GM20000 (cell line): Measurements from ENCODE around the gene NLGN1.

Experiments
- DNase-seq: peaks from one replicate; pipeline ENCODE4 v3.0.0; 2012; ENCODE audit warnings: low spot score
- TF ChIP-seq, protein P1 (sequence below): IDR thresholded peaks from 2 replicates; pipeline ENCODE4 v1.5.1; 2012; ENCODE audit warnings: mild to moderate bottlenecking, control low read depth; ENCODE audit errors: extremely low read depth, missing control alignments

The NLGN1 gene

DNA sequence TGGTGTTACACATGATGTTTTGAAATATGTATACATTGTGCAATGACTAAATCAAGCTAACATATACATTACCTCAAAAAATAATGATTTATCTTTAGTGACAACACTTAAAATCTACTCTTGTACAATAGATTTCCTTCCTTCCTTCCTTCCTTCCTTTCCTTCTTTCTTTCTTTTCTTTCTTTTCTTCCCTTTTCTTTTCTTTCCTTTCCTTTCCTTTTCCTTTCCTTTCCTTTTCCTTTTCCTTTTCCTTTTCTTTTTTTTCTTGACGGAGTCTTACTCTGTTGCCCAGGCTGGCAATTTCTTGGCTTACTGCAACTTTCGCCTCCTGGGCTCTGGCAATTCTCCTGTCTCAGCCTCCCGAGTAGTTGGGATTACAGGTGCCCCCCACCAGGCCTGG, 170.5 kb downstream of the NLGN1 start:
- TF ChIP-seq, protein P1, sequence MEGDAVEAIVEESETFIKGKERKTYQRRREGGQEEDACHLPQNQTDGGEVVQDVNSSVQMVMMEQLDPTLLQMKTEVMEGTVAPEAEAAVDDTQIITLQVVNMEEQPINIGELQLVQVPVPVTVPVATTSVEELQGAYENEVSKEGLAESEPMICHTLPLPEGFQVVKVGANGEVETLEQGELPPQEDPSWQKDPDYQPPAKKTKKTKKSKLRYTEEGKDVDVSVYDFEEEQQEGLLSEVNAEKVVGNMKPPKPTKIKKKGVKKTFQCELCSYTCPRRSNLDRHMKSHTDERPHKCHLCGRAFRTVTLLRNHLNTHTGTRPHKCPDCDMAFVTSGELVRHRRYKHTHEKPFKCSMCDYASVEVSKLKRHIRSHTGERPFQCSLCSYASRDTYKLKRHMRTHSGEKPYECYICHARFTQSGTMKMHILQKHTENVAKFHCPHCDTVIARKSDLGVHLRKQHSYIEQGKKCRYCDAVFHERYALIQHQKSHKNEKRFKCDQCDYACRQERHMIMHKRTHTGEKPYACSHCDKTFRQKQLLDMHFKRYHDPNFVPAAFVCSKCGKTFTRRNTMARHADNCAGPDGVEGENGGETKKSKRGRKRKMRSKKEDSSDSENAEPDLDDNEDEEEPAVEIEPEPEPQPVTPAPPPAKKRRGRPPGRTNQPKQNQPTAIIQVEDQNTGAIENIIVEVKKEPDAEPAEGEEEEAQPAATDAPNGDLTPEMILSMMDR: no peak
- no peak for DNase-seq

GRCh38 chr3:173568623-173569022, 171.1 kb downstream of the NLGN1 start:
- TF ChIP-seq, protein P1: no peak
- DNase-seq: no peak

GRCh38 chr3:173583496-173583895, 186.0 kb downstream of the NLGN1 start:
- no peak for DNase-seq
- TF ChIP-seq, protein P1: no peak

DNA sequence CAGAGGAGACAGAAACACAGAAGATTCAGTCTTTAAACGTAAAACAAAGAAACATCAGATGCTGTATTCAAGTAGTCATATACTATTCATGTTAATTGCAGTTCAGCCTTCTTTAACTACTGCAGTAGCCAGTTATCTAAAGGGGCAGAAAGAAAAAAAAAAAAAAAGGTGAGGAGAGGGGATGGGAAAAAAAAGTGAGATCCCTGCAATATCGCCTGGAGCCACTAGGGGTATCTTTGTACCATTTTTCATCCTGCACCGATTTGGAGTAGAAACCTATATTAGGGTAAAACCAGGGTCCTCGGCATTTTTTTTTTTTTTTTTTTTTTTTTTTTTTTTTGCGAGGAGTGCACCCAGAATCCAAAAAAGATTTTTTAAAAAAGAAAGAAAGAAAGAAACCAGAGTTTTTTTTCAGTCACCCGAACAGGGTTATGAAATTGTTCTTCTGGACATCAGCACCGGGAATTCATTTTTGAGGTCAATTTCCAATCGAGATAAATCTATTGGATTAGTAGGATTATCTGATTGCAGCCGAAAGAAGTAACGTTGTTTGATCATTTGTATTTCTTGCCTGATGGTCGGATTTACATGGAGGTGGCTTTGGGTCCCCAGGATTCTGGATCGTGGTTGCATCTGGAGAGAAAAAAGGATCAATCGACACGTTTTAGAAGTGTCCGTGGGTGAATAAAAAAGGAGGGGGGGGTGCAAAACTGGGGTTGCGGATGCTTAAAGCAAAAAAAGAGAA, 186.7 kb downstream of the NLGN1 start:
- peak; percentile 6 for DNase-seq

DNA sequence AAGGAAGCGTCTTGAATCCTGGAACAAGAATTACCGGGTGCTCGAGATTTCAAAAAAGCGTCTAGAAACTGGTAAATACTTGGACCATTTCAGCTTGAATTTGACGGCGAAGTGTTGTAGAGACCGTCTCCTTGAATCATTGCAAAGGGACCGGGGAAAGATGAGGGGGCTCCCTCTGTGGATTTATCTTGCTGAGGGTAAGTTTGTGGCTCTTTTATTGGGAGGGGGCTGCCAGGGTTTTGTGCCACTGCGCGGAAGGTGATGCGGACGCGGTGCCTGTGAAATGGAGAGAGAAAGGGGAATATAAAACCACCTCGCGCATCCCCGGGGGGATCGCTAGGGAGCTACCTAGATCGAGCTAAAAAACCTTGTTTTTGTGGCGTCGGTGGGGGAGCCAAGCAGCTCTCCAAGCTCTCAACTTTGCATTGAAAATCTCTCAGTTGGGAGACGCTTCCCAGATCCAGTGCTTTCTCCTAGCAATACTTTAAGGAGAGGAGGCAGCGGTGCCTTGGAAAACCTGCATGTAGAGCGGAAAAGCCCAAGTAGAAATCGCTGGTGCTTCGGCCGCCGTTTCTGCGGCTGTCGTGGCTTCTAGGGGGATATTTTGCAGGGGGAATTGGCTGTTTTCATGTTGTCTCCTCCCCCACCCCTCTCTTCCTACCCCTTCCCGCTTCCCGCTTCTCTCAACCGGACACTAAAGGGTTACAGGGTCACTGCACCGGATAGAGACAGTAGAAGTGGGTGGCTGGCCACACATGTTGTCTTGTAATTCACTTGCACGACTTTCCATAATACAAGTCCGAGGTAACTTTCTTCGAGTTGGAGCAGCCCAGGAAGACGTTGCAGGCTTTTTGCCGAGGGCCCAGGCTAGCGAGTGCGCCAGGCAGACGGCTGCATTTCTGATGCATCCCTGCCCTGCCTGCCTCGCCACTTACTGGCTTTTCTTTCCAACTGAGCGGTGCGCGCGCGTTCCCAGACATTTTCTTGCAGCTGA, 187.6 kb downstream of the NLGN1 start:
- TF ChIP-seq, protein P1: no peak
- peak; percentile 2 for DNase-seq

More for the DNA sequence above, 186.7 kb downstream of the NLGN1 start:
- TF ChIP-seq, protein P1: no peak

- TF ChIP-seq, protein P1: no peak
- no peak for DNase-seq
Observed at GRCh38 chr3:173586166-173586565, 188.6 kb downstream of the NLGN1 start.

GRCh38 chr3:173587055-173587454, 189.5 kb downstream of the NLGN1 start:
- no peak for DNase-seq
- TF ChIP-seq, protein P1: no peak
